Calu3 (cell line): Measurements from ENCODE around the gene EME2. TPM values are rescaled to one million over a fixed set of nuclear protein-coding genes. Genes with fewer than 3 reads are reported as not detected.

Experiments
- BruUV-seq: library from RNA; stranded (reverse); fragments of 400-500 nt; replicated peaks from 2 replicates; lab custom pipeline; 2021; lab: Mats Ljungman, UMichigan
- CTCF ChIA-PET: fragments of 300-600 bp; sonication (Branson Sonifier 250); formaldehyde crosslinking; loops from one replicate; lab custom pipeline; 2022; ENCODE audit warnings: antibody characterized with exemption; lab: Charles Lee
- DNase-seq: peaks from one replicate; pipeline ENCODE4 v3.0.0; 2022
- H3K27ac Mint-ChIP-seq: one replicate; pipeline ENCODE4 v1.8.0; 2022; ENCODE audit warnings: mixed read lengths; ENCODE audit not compliant: unreplicated experiment
- H3K27me3 Mint-ChIP-seq: one replicate; pipeline ENCODE4 v1.8.0; 2022; ENCODE audit warnings: mixed read lengths; ENCODE audit not compliant: unreplicated experiment
- H3K36me3 Mint-ChIP-seq: one replicate; pipeline ENCODE4 v1.8.0; 2022; ENCODE audit warnings: mild to moderate bottlenecking, moderate library complexity, mixed read lengths; ENCODE audit not compliant: insufficient read depth, unreplicated experiment
- H3K4me1 Mint-ChIP-seq: one replicate; pipeline ENCODE4 v1.8.0; 2022; ENCODE audit warnings: mild to moderate bottlenecking, low read depth, mixed read lengths; ENCODE audit not compliant: unreplicated experiment
- H3K4me3 Mint-ChIP-seq: one replicate; pipeline ENCODE4 v1.8.0; 2022; ENCODE audit warnings: mild to moderate bottlenecking, low read depth, moderate library complexity, mixed read lengths; ENCODE audit not compliant: unreplicated experiment
- H3K9me3 Mint-ChIP-seq: one replicate; pipeline ENCODE4 v1.8.0; 2022; ENCODE audit warnings: low read depth, mixed read lengths; ENCODE audit not compliant: unreplicated experiment
- intact Hi-C: fragments of 100-400 bp; cut with micrococcal nuclease; formaldehyde crosslinking; loops from one replicate; pipeline ENCODE4 v1.10.0; 2022; ENCODE audit not compliant: unreplicated experiment
- total RNA-seq: library from RNA; stranded (reverse); gene quantifications from 2 replicates; pipeline ENCODE4 v1.2.3, GENCODE V29; 2022
- TF ChIP-seq, protein P1 (sequence below): fragments of 200-600 bp; IDR thresholded peaks from one replicate; pipeline ENCODE4 v1.8.0; 2022; ENCODE audit warnings: antibody characterized with exemption; ENCODE audit not compliant: unreplicated experiment

Gene EME2
- total RNA-seq, 1 experiment from 2014 or later, result 30.8 TPM

- Mint-ChIP-seq H3K4me1 (peaks cover 13% of the 10 kb centered on the region), H3K4me3 (no peak overlapping the region), H3K9me3 (no peaks in the 10 kb centered on the region), H3K36me3 (peaks cover 95% of the 10 kb centered on the region), H3K27ac (peak overlapping the region; percentile 44), H3K27me3 (no peaks in the 10 kb centered on the region)
- CTCF ChIA-PET, result no interaction called here
- BruUV-seq, result no TSS peak
- DNase-seq, result no peak
- intact Hi-C loops, result no loop called here
- TF ChIP-seq, protein P1, sequence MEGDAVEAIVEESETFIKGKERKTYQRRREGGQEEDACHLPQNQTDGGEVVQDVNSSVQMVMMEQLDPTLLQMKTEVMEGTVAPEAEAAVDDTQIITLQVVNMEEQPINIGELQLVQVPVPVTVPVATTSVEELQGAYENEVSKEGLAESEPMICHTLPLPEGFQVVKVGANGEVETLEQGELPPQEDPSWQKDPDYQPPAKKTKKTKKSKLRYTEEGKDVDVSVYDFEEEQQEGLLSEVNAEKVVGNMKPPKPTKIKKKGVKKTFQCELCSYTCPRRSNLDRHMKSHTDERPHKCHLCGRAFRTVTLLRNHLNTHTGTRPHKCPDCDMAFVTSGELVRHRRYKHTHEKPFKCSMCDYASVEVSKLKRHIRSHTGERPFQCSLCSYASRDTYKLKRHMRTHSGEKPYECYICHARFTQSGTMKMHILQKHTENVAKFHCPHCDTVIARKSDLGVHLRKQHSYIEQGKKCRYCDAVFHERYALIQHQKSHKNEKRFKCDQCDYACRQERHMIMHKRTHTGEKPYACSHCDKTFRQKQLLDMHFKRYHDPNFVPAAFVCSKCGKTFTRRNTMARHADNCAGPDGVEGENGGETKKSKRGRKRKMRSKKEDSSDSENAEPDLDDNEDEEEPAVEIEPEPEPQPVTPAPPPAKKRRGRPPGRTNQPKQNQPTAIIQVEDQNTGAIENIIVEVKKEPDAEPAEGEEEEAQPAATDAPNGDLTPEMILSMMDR, result no peak
These were observed 7.4 kb downstream of the EME2 start for GRCh38 chr16:1779741-1780676.

- intact Hi-C loops, result no loop called here
- TF ChIP-seq, protein P1, result no peak
- peaks cover 95% of the 10 kb centered on the region for H3K36me3 Mint-ChIP-seq
- H3K4me3 Mint-ChIP-seq, result peak overlapping the region; percentile 91
- H3K4me1 Mint-ChIP-seq, result peaks cover 13% of the 10 kb centered on the region
- no peaks in the 10 kb centered on the region for H3K27me3 Mint-ChIP-seq
- TSS peak; percentile 67 for BruUV-seq
- DNase-seq, result no peak
- CTCF ChIA-PET, result no interaction called here
- H3K27ac Mint-ChIP-seq, result peak overlapping the region; percentile 44
- H3K9me3 Mint-ChIP-seq, result no peaks in the 10 kb centered on the region
These were observed 8.1 kb downstream of the EME2 start for GRCh38 chr16:1780677-1781072.

- peak overlapping the region; percentile 94 for H3K27ac Mint-ChIP-seq
- H3K27me3 Mint-ChIP-seq, result no peaks in the 10 kb centered on the region
- H3K9me3 Mint-ChIP-seq, result no peaks in the 10 kb centered on the region
- H3K36me3 Mint-ChIP-seq, result peaks cover 91% of the 10 kb centered on the region
- peaks cover 13% of the 10 kb centered on the region for H3K4me1 Mint-ChIP-seq
- no TSS peak for BruUV-seq
- CTCF ChIA-PET, result interaction anchor here (0.6 kb wide), 1 partner anchor 109 kb away, joined by 6 read pairs; no protein-coding TSS in a partner anchor
- peak overlapping the region; percentile 91 for H3K4me3 Mint-ChIP-seq
- DNase-seq, result no peak
- intact Hi-C loops, result no loop called here
- TF ChIP-seq, protein P1, result no peak
These were observed 8.6 kb downstream of the EME2 start for GRCh38 chr16:1781254-1781653.

DNA sequence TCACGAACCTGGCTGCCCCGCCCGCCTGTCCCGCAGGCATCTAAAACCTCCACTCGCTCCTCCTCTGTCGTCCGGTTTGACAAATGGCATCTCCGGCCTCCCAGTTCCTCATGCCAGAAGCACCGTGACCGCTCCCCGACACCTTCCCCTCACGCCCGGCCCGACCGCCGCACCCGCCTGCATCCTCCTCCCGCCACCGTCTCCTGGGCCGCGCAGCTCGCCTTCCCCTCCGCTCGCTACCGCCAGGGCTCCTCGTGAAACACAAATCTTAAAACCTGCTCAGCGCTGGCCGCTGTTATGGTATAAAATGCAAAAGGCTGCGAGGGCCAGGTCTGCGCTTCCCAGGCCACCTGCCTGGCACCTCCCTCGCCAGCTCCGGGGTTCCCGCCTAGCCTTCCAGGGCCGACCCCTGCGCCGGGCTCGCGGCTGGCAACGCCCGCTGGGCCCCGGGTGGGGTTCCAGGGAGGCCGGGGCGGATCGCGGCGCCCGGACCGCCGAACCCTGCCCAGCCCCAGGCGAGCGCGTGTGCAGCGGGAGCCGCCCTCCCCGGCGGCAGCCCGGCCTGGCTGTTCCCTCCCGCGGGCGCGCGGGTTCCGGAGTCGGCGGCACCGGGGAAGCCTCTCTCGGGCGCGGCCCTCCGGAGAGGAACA is 9.3 kb downstream of the EME2 start:
- peak overlapping the region; percentile 94 for H3K27ac Mint-ChIP-seq
- CTCF ChIA-PET, result interaction anchor here (0.6 to 1.2 kb wide), 4 partner anchors 8 to 108 kb away, joined by 4 to 19 read pairs (median 5); partner anchors contain the start of genes EME2 and MRPS34
- H3K9me3 Mint-ChIP-seq, result no peaks in the 10 kb centered on the region
- H3K4me3 Mint-ChIP-seq, result peak overlapping the region; percentile 91
- DNase-seq, result peak; percentile 59
- H3K36me3 Mint-ChIP-seq, result peaks cover 90% of the 10 kb centered on the region
- no peaks in the 10 kb centered on the region for H3K27me3 Mint-ChIP-seq
- TF ChIP-seq, protein P1, result peak; percentile 30
- H3K4me1 Mint-ChIP-seq, result peaks cover 13% of the 10 kb centered on the region
- intact Hi-C loops, result no loop called here
- BruUV-seq, result no TSS peak
